DMS114 treated with DMSO at 0.1 percent for 48 hours (cell line): Measurements from ENCODE around the gene USP19.

Experiments used
- DNase-seq: peaks from one replicate; lab custom pipeline; 2025; ENCODE audit not compliant: unreplicated experiment; lab: John Stamatoyannopoulos, UW

The USP19 gene

GRCh38 chr3:49120438-49121131, at the start of gene USP19:
Gene USP19 (minus strand): TSS chr3:49120823. CDS start chr3:49119145, 1,678 bp downstream.
- peak; percentile 64 for DNase-seq

GRCh38 chr3:49166752-49167556, 46.3 kb upstream of the USP19 start:
- no peak for DNase-seq

- peak; percentile 32 for DNase-seq
Observed at GRCh38 chr3:49165771-49166751, 45.4 kb upstream of the USP19 start, which contains the start of gene CCDC71. Gene CCDC71 (minus strand): TSS chr3:49166331. CDS start chr3:49164208, 2,123 bp downstream.

GRCh38 chr3:49164983-49165720, 44.5 kb upstream of the USP19 start:
- DNase-seq, result no peak

GRCh38 chr3:49163609-49164008, 43.0 kb upstream of the USP19 start:
- no peak for DNase-seq

- no peak for DNase-seq
Observed at GRCh38 chr3:49162751-49163419, 42.3 kb upstream of the USP19 start.

GRCh38 chr3:49161808-49162530, 41.3 kb upstream of the USP19 start:
- DNase-seq, result no peak

- DNase-seq, result no peak
Observed at GRCh38 chr3:49161197-49161596, 40.6 kb upstream of the USP19 start.

- no peak for DNase-seq
Observed at GRCh38 chr3:49158792-49159191, 38.2 kb upstream of the USP19 start.

- DNase-seq, result no peak
Observed at GRCh38 chr3:49158103-49158709, 37.6 kb upstream of the USP19 start.

- no peak for DNase-seq
Observed at GRCh38 chr3:49157289-49157688, 36.7 kb upstream of the USP19 start.

GRCh38 chr3:49153349-49153912, 32.8 kb upstream of the USP19 start:
- no peak for DNase-seq

GRCh38 chr3:49151610-49152009, 31.0 kb upstream of the USP19 start:
- no peak for DNase-seq

- no peak for DNase-seq
Observed at GRCh38 chr3:49148159-49148558, 27.5 kb upstream of the USP19 start.

GRCh38 chr3:49140080-49140479, 19.5 kb upstream of the USP19 start:
- no peak for DNase-seq

- no peak for DNase-seq
Observed at GRCh38 chr3:49135499-49135898, 14.9 kb upstream of the USP19 start.

- DNase-seq, result no peak
Observed at GRCh38 chr3:49134471-49135265, 14.0 kb upstream of the USP19 start.
